HEK293T (cell line): Measurements from ENCODE around the gene DUS1L.

ENCODE experiments used
- ARNT ChIP-seq: fragments of 450-650 bp; IDR thresholded peaks from 2 replicates; pipeline ENCODE4 v1.6.1; 2017; ENCODE audit warnings: mild to moderate bottlenecking
- BHLHE40 ChIP-seq: fragments of 450-650 bp; IDR thresholded peaks from 2 replicates; pipeline ENCODE4 v1.6.1; 2016; ENCODE audit warnings: mild to moderate bottlenecking, moderate library complexity, borderline replicate concordance
- LEF1 ChIP-seq: fragments of 450-650 bp; IDR thresholded peaks from 2 replicates; pipeline ENCODE4 v1.6.1; 2017; ENCODE audit warnings: mild to moderate bottlenecking, borderline replicate concordance
- PKNOX1 ChIP-seq: fragments of 450-650 bp; IDR thresholded peaks from 2 replicates; pipeline ENCODE4 v1.6.1; 2016

GRCh38 chr17:82080789-82081464 lies 15.3 kb upstream of the DUS1L start:
- TF ChIP-seq LEF1 = no peak
- no peak for TF ChIP-seq BHLHE40
- no peak for TF ChIP-seq ARNT
- TF ChIP-seq PKNOX1 = no peak
